Measurements from ENCODE around the gene BCL6B. TPM values are rescaled to one million over a fixed set of nuclear protein-coding genes. Genes with fewer than 3 reads are reported as not detected.

Gene BCL6B
- total and polyA plus RNA-seq, 2 experiments from 2014 or later, result 0.53 to 1.1 TPM

DNA sequence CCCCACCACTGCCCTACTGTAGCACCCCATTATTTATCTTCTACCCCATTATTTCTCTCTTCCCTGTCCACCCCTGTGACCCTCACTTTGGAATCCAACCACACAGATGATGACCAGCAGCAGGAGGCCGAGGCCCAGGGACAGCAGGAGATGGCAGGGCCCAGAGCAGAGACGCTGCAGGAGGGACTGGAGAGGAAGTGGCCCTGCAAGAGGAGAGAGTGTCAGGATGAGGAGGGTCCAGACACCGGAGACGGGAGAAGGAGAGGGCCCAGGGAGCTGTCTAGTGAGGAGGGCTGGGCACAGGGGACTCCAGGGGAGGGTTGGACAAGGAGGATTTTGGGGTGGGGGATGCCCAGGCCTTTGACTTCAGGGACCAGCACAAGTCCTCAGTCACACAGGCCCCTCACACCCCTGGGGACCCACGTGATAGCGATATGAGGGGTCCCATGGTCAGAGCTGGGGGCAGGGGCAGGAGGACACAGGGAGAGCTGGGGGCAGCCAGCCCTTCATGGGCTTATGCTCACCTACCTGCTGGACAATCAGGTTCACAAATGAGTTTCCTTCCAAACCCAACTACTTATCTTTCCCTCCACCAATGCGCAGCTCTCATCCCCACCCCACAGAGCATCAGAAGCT lies 55.2 kb downstream of the BCL6B start:
- no peak overlapping the region for H2AFZ ChIP-seq
- WGBS (ENCODE audit: low lambda C conversion rate, missing lambda C conversion rate), result 92% methylated on average over 7 of the region's 7 CpGs
- no peak overlapping the region for H3K4me2 ChIP-seq
- DNase-seq (ENCODE audit: low spot score), result no peak
- H3K9me3 ChIP-seq (ENCODE audit: low read depth), result no peaks in the 10 kb centered on the region
- H3K4me1 ChIP-seq (ENCODE audit: insufficient read depth), result no peaks in the 10 kb centered on the region
- H3K36me3 ChIP-seq (replicated peaks; ENCODE audit: insufficient read depth, low read depth), result no peaks in the 10 kb centered on the region
- H3K9me2 ChIP-seq (replicated peaks; ENCODE audit: insufficient read depth), result no peaks in the 10 kb centered on the region
- H4K20me1 ChIP-seq (ENCODE audit: insufficient read depth, poor library complexity, severe bottlenecking), result no peaks in the 10 kb centered on the region
- H3K27me3 ChIP-seq, result no peaks in the 10 kb centered on the region
- no peaks in the 10 kb centered on the region for H3K79me2 ChIP-seq
- H3K27ac ChIP-seq, result no peak overlapping the region
- no peak overlapping the region for H3K4me3 ChIP-seq
- TF ChIP-seq, protein P1, sequence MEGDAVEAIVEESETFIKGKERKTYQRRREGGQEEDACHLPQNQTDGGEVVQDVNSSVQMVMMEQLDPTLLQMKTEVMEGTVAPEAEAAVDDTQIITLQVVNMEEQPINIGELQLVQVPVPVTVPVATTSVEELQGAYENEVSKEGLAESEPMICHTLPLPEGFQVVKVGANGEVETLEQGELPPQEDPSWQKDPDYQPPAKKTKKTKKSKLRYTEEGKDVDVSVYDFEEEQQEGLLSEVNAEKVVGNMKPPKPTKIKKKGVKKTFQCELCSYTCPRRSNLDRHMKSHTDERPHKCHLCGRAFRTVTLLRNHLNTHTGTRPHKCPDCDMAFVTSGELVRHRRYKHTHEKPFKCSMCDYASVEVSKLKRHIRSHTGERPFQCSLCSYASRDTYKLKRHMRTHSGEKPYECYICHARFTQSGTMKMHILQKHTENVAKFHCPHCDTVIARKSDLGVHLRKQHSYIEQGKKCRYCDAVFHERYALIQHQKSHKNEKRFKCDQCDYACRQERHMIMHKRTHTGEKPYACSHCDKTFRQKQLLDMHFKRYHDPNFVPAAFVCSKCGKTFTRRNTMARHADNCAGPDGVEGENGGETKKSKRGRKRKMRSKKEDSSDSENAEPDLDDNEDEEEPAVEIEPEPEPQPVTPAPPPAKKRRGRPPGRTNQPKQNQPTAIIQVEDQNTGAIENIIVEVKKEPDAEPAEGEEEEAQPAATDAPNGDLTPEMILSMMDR (IDR thresholded peaks at IDR 0.05; ENCODE audit: poor library complexity), result no peak
- TF ChIP-seq EZH2phosphoT487 (IDR thresholded peaks at IDR 0.05; ENCODE audit: low read depth, severe bottlenecking, unreplicated experiment) (no peak), EZH2 (IDR thresholded peaks at IDR 0.05; ENCODE audit: borderline replicate concordance) (no peak)

- Histone ChIP-seq H3K79me2 (no peaks in the 10 kb centered on the region), H3K9me2 (replicated peaks; ENCODE audit: insufficient read depth) (no peaks in the 10 kb centered on the region), H2AFZ (no peak overlapping the region), H3K9me3 (ENCODE audit: low read depth) (no peaks in the 10 kb centered on the region), H3K36me3 (replicated peaks; ENCODE audit: insufficient read depth, low read depth) (no peaks in the 10 kb centered on the region), H3K27me3 (no peaks in the 10 kb centered on the region), H3K4me1 (ENCODE audit: insufficient read depth) (no peaks in the 10 kb centered on the region), H3K4me3 (no peak overlapping the region), H4K20me1 (ENCODE audit: insufficient read depth, poor library complexity, severe bottlenecking) (no peaks in the 10 kb centered on the region), H3K27ac (no peak overlapping the region), H3K4me2 (no peak overlapping the region)
- 91% methylated on average over 10 of the region's 10 CpGs for WGBS (ENCODE audit: low lambda C conversion rate, missing lambda C conversion rate)
- no peak for DNase-seq (ENCODE audit: low spot score)
- TF ChIP-seq EZH2phosphoT487 (IDR thresholded peaks at IDR 0.05; ENCODE audit: low read depth, severe bottlenecking, unreplicated experiment) (no peak), EZH2 (IDR thresholded peaks at IDR 0.05; ENCODE audit: borderline replicate concordance) (no peak)
- TF ChIP-seq, protein P1 (IDR thresholded peaks at IDR 0.05; ENCODE audit: poor library complexity), result no peak
Measured at GRCh38 chr17:7078711-7079110, 55.9 kb downstream of the BCL6B start.

MicroRNAs within 50 kb of the gene (microRNA counts, 767-probe panel; counts per million panel counts)
- microRNA hsa-miR-195-5p (not detected), microRNA hsa-miR-497-5p (not detected)

Small RNA genes within 50 kb of the gene (small RNA-seq; reads per million reads assigned to genes)
- not detected for gene AC120057.1

Other genes starting within 250 kb of the BCL6B start
- gene FBXO39, start 246.8 kb upstream of the BCL6B start, total RNA-seq, result not detected in 2 replicates
- gene FBXO39, start 246.8 kb upstream of the BCL6B start, polyA plus RNA-seq, result 0.28 TPM in 1 of 2 replicates, not detected in the other
- gene TEKT1, start 191.3 kb upstream of the BCL6B start, total RNA-seq, result 0.07 TPM in 1 of 2 replicates, not detected in the other
- not detected in 2 replicates for gene TEKT1, start 191.3 kb upstream of the BCL6B start, polyA plus RNA-seq
- not detected in 2 replicates for gene ALOX12, start 27.0 kb upstream of the BCL6B start, total RNA-seq
- gene ALOX12, start 27.0 kb upstream of the BCL6B start, polyA plus RNA-seq, result 0.33 and 0.40 TPM in 2 replicates
- gene RNASEK, start 10.4 kb upstream of the BCL6B start, total RNA-seq, result 309 and 434 TPM in 2 replicates
- 889 and 995 TPM in 2 replicates for gene RNASEK, start 10.4 kb upstream of the BCL6B start, polyA plus RNA-seq
- 6.2 TPM in 2 replicates for gene SLC16A13, start 13.0 kb downstream of the BCL6B start, total RNA-seq
- 18.8 and 21.1 TPM in 2 replicates for gene SLC16A13, start 13.0 kb downstream of the BCL6B start, polyA plus RNA-seq
- gene SLC16A11, start 21.0 kb downstream of the BCL6B start, total RNA-seq, result 0.93 TPM in 1 of 2 replicates, not detected in the other
- gene SLC16A11, start 21.0 kb downstream of the BCL6B start, polyA plus RNA-seq, result 2.4 and 3.6 TPM in 2 replicates
- 0.24 and 0.37 TPM in 2 replicates for gene CLEC10A, start 57.2 kb downstream of the BCL6B start, total RNA-seq
- 0.17 and 0.21 TPM in 2 replicates for gene CLEC10A, start 57.2 kb downstream of the BCL6B start, polyA plus RNA-seq
- gene ASGR2, start 91.8 kb downstream of the BCL6B start, total RNA-seq, result 53.5 and 65.5 TPM in 2 replicates
- gene ASGR2, start 91.8 kb downstream of the BCL6B start, polyA plus RNA-seq, result 68.2 and 90.6 TPM in 2 replicates
- 59.6 and 74.0 TPM in 2 replicates for gene ASGR1, start 156.3 kb downstream of the BCL6B start, total RNA-seq
- 113 and 140 TPM in 2 replicates for gene ASGR1, start 156.3 kb downstream of the BCL6B start, polyA plus RNA-seq
- 8.4 and 10.7 TPM in 2 replicates for gene DLG4, start 196.8 kb downstream of the BCL6B start, total RNA-seq
- gene DLG4, start 196.8 kb downstream of the BCL6B start, polyA plus RNA-seq, result 2.9 and 7.6 TPM in 2 replicates
- 298 and 469 TPM in 2 replicates for gene ACADVL, start 196.9 kb downstream of the BCL6B start, total RNA-seq
- 1,250 and 1,676 TPM in 2 replicates for gene ACADVL, start 196.9 kb downstream of the BCL6B start, polyA plus RNA-seq
- 56.1 and 62.1 TPM in 2 replicates for gene DVL2, start 211.5 kb downstream of the BCL6B start, total RNA-seq
- gene DVL2, start 211.5 kb downstream of the BCL6B start, polyA plus RNA-seq, result 74.6 and 74.7 TPM in 2 replicates
- 53.9 and 57.9 TPM in 2 replicates for gene PHF23, start 216.4 kb downstream of the BCL6B start, total RNA-seq
- gene PHF23, start 216.4 kb downstream of the BCL6B start, polyA plus RNA-seq, result 77.7 and 78.6 TPM in 2 replicates
- gene GABARAP, start 219.4 kb downstream of the BCL6B start, total RNA-seq, result 309 and 327 TPM in 2 replicates
- 992 and 1,031 TPM in 2 replicates for gene GABARAP, start 219.4 kb downstream of the BCL6B start, polyA plus RNA-seq
- gene CTDNEP1, start 228.7 kb downstream of the BCL6B start, total RNA-seq, result 44.6 and 62.7 TPM in 2 replicates
- gene CTDNEP1, start 228.7 kb downstream of the BCL6B start, polyA plus RNA-seq, result 86.9 and 96.7 TPM in 2 replicates
- 30.4 and 30.6 TPM in 2 replicates for gene ELP5, start 229.2 kb downstream of the BCL6B start, total RNA-seq
- gene ELP5, start 229.2 kb downstream of the BCL6B start, polyA plus RNA-seq, result 38.0 and 49.6 TPM in 2 replicates
- 169 and 197 TPM in 2 replicates for gene CLDN7, start 239.4 kb downstream of the BCL6B start, total RNA-seq
- gene CLDN7, start 239.4 kb downstream of the BCL6B start, polyA plus RNA-seq, result 290 and 341 TPM in 2 replicates

Data from hepatocyte (in vitro differentiated cells).